Measurements from ENCODE around the gene CHST7. TPM values are rescaled to one million over a fixed set of nuclear protein-coding genes. Genes with fewer than 3 reads are reported as not detected.

The CHST7 gene
- total and polyA plus RNA-seq, 2 of the 13 experiments (the other 11 are each of a cell fraction or from before 2014, with no cell fraction given), result 2.4 to 5.2 TPM

DNA sequence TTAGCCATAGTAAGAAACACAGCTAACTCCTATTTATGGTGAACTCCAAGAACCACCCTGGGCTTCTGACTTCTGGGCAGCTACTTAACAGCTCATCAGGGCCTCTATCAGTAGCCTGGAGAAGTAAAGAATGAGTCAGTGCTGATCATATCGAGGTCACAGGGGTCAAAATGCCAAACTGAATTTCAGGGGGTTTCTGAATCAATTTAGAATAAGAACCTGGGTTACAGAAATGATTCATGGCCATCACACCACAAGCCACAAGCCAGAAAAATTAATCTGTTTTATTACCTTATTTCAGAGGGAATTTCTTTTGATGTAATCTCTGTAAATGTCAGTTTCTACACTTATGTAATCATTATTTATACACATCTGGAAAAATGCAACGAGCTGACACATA, 64.4 kb downstream of the CHST7 start (continued):
- TF ChIP-seq SMC3 (IDR thresholded peaks at IDR 0.05; ENCODE audit: low read length) (no peak), ZNF576 (CRISPR knock-in tag; IDR thresholded peaks at IDR 0.05) (no peak), BRF2 (CRISPR knock-in tag; IDR thresholded peaks at IDR 0.05) (no peak), PAX8 (CRISPR knock-in tag; IDR thresholded peaks at IDR 0.05; ENCODE audit: borderline replicate concordance) (no peak), TRAFD1 (CRISPR knock-in tag; IDR thresholded peaks at IDR 0.05; ENCODE audit: borderline replicate concordance) (no peak), PBX3 (CRISPR knock-in tag; IDR thresholded peaks at IDR 0.05; ENCODE audit: borderline replicate concordance) (no peak), POLR2G (IDR thresholded peaks at IDR 0.05; ENCODE audit: low read depth, low read length) (no peak), SIX4 (CRISPR knock-in tag; IDR thresholded peaks at IDR 0.05) (no peak), SAP130 (CRISPR knock-in tag; IDR thresholded peaks at IDR 0.05; ENCODE audit: low read depth) (no peak), ZNF274 (CRISPR knock-in tag; IDR thresholded peaks at IDR 0.05) (no peak), EED (CRISPR knock-in tag; IDR thresholded peaks at IDR 0.05) (no peak), ATM (IDR thresholded peaks at IDR 0.05; ENCODE audit: borderline replicate concordance) (no peak), GFI1 (CRISPR knock-in tag; IDR thresholded peaks at IDR 0.05; ENCODE audit: borderline replicate concordance) (no peak), MATR3 (CRISPR knock-in tag; IDR thresholded peaks at IDR 0.05) (no peak), YEATS2 (CRISPR knock-in tag; IDR thresholded peaks at IDR 0.05; ENCODE audit: borderline replicate concordance) (no peak)
- TF ChIP-seq, protein P1, sequence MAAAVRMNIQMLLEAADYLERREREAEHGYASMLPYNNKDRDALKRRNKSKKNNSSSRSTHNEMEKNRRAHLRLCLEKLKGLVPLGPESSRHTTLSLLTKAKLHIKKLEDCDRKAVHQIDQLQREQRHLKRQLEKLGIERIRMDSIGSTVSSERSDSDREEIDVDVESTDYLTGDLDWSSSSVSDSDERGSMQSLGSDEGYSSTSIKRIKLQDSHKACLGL (CRISPR knock-in tag; IDR thresholded peaks at IDR 0.05), result no peak
- TF ChIP-seq, protein P2, sequence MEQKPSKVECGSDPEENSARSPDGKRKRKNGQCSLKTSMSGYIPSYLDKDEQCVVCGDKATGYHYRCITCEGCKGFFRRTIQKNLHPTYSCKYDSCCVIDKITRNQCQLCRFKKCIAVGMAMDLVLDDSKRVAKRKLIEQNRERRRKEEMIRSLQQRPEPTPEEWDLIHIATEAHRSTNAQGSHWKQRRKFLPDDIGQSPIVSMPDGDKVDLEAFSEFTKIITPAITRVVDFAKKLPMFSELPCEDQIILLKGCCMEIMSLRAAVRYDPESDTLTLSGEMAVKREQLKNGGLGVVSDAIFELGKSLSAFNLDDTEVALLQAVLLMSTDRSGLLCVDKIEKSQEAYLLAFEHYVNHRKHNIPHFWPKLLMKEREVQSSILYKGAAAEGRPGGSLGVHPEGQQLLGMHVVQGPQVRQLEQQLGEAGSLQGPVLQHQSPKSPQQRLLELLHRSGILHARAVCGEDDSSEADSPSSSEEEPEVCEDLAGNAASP (CRISPR knock-in tag; IDR thresholded peaks at IDR 0.05; ENCODE audit: borderline replicate concordance), result no peak

Measured in HepG2 (cell line).